Prostate gland (tissue), 2 donors: Measurements from ENCODE around the gene ALPP. TPM values are rescaled to one million over a fixed set of nuclear protein-coding genes. Genes with fewer than 3 reads are reported as not detected.
"Not testable (repeated sequence)": the region's sequence is repeated elsewhere in the genome, so short reads cannot be mapped to it uniquely, and the experiment has no call there.

Experiments used
- DNase-seq: peaks from one replicate; pipeline ENCODE4 v3.0.0-alpha.2; 2019; ENCODE audit warnings: low spot score
- H3K27ac ChIP-seq, 2 donors: fragments of 200-600 bp; sonication (generic); 2 replicates each; pipeline ENCODE4 v1.5.1; 2017 to 2019
- H3K27me3 ChIP-seq: fragments of 200-600 bp; sonication (generic); replicated peaks from 2 replicates; pipeline ENCODE4 v1.5.1; 2019; ENCODE audit not compliant: insufficient read depth
- H3K36me3 ChIP-seq, 2 donors: fragments of 200-600 bp; sonication (generic); 1 replicate in 1 of 2; 2 replicates in 1 of 2; pipeline versions ENCODE4 v1.5.1 to v1.8.1; 2017 to 2019
- H3K4me1 ChIP-seq: fragments of 200-600 bp; sonication (generic); replicated peaks from 2 replicates; pipeline ENCODE4 v1.5.1; 2019
- H3K4me3 ChIP-seq, 2 donors: fragments of 200-600 bp; sonication (generic); 2 replicates each; pipeline ENCODE4 v1.5.1; 2017 to 2019
- H3K9me3 ChIP-seq: fragments of 200-600 bp; sonication (generic); 2 replicates; pipeline ENCODE4 v1.5.1; 2017
- CTCF ChIP-seq, 4 experiments: fragments of 200-600 bp in 2 of 4; fragments of 450-650 bp in 2 of 4; sonication (generic) in 2 of 4; IDR thresholded peaks; 1 replicate in 3 of 4; 2 replicates in 1 of 4; pipeline ENCODE4 v1.5.1; 2016 to 2019; ENCODE audit warnings: antibody characterized with exemption in 4 of 4, mild to moderate bottlenecking in 2 of 4, moderate library complexity in 2 of 4
- POLR2A ChIP-seq: fragments of 450-650 bp; IDR thresholded peaks from one replicate; pipeline ENCODE4 v1.6.1; 2016; ENCODE audit warnings: antibody characterized with exemption, mild to moderate bottlenecking
- POLR2AphosphoS5 ChIP-seq: sonication (generic); formaldehyde crosslinking; IDR thresholded peaks from one replicate; pipeline ENCODE4 v1.6.1; 2017; ENCODE audit warnings: antibody characterized with exemption
- WGBS: methylation state at CpG from one replicate; pipeline ENCODE4 v1.1.5; 2018; 5-methylcytosine and 5-hydroxymethylcytosine counted together
- intact Hi-C: fragments of 100-400 bp; cut with DNase I; formaldehyde crosslinking; loops from one replicate; pipeline ENCODE4 v1.14.2; 2022
- total RNA-seq, 2 donors: library from RNA; depleted of rRNA; stranded (reverse); fragments of >200 nt; gene quantifications; one replicate each; pipeline ENCODE4 v1.1.0, GENCODE V29; 2016

Gene ALPP
- total RNA-seq, 2 donors from 2014 or later: 0.97 TPM; not detected in 1

GRCh38 chr2:232336241-232336736, 42.3 kb upstream of the ALPP start:
- no peak overlapping the region for H3K4me3 ChIP-seq
- H3K36me3 ChIP-seq: no peaks in the 10 kb centered on the region
- H3K4me1 ChIP-seq: no peaks in the 10 kb centered on the region
- 95% methylated on average over 15 of the region's 15 CpGs for WGBS
- no peaks in the 10 kb centered on the region for H3K9me3 ChIP-seq
- DNase-seq: no peak
- no peak overlapping the region for H3K27ac ChIP-seq
- TF ChIP-seq POLR2AphosphoS5: no peak
- no peak for TF ChIP-seq CTCF (IDR thresholded peaks at IDR 0.05)
- TF ChIP-seq POLR2A: no peak
- no peaks in the 10 kb centered on the region for H3K27me3 ChIP-seq
- intact Hi-C loops: no loop called here

- DNase-seq: no peak
- 80% methylated on average over 7 of the region's 18 CpGs for WGBS
- Histone ChIP-seq H3K4me3 (no peak overlapping the region), H3K27me3 (no peaks in the 10 kb centered on the region), H3K36me3 (no peaks in the 10 kb centered on the region), H3K4me1 (no peaks in the 10 kb centered on the region), H3K9me3 (no peaks in the 10 kb centered on the region), H3K27ac (no peak overlapping the region)
- intact Hi-C loops: no loop called here
- TF ChIP-seq POLR2A (no peak), POLR2AphosphoS5 (no peak), CTCF (IDR thresholded peaks at IDR 0.05) (no peak)
These were observed 41.4 kb upstream of the ALPP start for GRCh38 chr2:232336981-232337720.

- H3K9me3 ChIP-seq, intact Hi-C loops, H3K36me3 ChIP-seq, H3K4me1 ChIP-seq, H3K27ac ChIP-seq, H3K4me3 ChIP-seq, H3K27me3 ChIP-seq, DNase-seq: not testable (repeated sequence)
- 93% methylated on average over 7 of the region's 16 CpGs for WGBS
These were observed 40.3 kb upstream of the ALPP start for GRCh38 chr2:232338094-232338758.

GRCh38 chr2:232338759-232339106, 39.8 kb upstream of the ALPP start:
- H3K27ac ChIP-seq: no peak overlapping the region
- no peaks in the 10 kb centered on the region for H3K4me1 ChIP-seq
- no peak for DNase-seq
- H3K9me3 ChIP-seq: no peaks in the 10 kb centered on the region
- 85% methylated on average over 7 of the region's 7 CpGs for WGBS
- no peaks in the 10 kb centered on the region for H3K36me3 ChIP-seq
- no peak overlapping the region for H3K4me3 ChIP-seq
- no peak for TF ChIP-seq POLR2AphosphoS5
- no peak for TF ChIP-seq POLR2A
- no peak for TF ChIP-seq CTCF (IDR thresholded peaks at IDR 0.05)
- intact Hi-C loops: no loop called here
- no peaks in the 10 kb centered on the region for H3K27me3 ChIP-seq

GRCh38 chr2:232339121-232340081, 39.1 kb upstream of the ALPP start:
- Histone ChIP-seq H3K9me3 (no peaks in the 10 kb centered on the region), H3K36me3 (no peaks in the 10 kb centered on the region), H3K27me3 (no peaks in the 10 kb centered on the region), H3K4me1 (no peaks in the 10 kb centered on the region), H3K4me3 (no peak overlapping the region), H3K27ac (no peak overlapping the region)
- no peak for DNase-seq
- intact Hi-C loops: no loop called here
- 89% methylated on average over 23 of the region's 23 CpGs for WGBS
- TF ChIP-seq CTCF (IDR thresholded peaks at IDR 0.05) (no peak), POLR2AphosphoS5 (no peak), POLR2A (no peak)
